ENCODE data around the gene RAB8B.

Gene RAB8B

GRCh38 chr15:63277038-63277892 lies 87.9 kb downstream of the RAB8B start, which contains the start of gene APH1B:
Gene APH1B (plus strand): TSS chr15:63277605. CDS start chr15:63277624, 19 bp downstream.
- peak; percentile 76 for DNase-seq

GRCh38 chr15:63277893-63278456 lies 88.6 kb downstream of the RAB8B start:
- DNase-seq, result no peak

GRCh38 chr15:63283126-63283525 lies 93.7 kb downstream of the RAB8B start:
- no peak for DNase-seq

GRCh38 chr15:63284335-63284734 lies 94.9 kb downstream of the RAB8B start:
- DNase-seq, result no peak

GRCh38 chr15:63287109-63287508 lies 97.7 kb downstream of the RAB8B start:
- no peak for DNase-seq

- DNase-seq, result no peak
Observed at GRCh38 chr15:63288342-63288741, 98.9 kb downstream of the RAB8B start.

GRCh38 chr15:63288778-63289378 lies 99.5 kb downstream of the RAB8B start:
- no peak for DNase-seq

- no peak for DNase-seq
Observed at GRCh38 chr15:63291507-63291906, 102.1 kb downstream of the RAB8B start.

GRCh38 chr15:63292241-63292640 lies 102.8 kb downstream of the RAB8B start:
- DNase-seq, result no peak

- DNase-seq, result no peak
Observed at GRCh38 chr15:63292771-63293170, 103.4 kb downstream of the RAB8B start.

- DNase-seq, result no peak
Observed at GRCh38 chr15:63294359-63294758, 105.0 kb downstream of the RAB8B start.

- no peak for DNase-seq
Observed at GRCh38 chr15:63295341-63295740, 105.9 kb downstream of the RAB8B start.

GRCh38 chr15:63296195-63296594 lies 106.8 kb downstream of the RAB8B start:
- DNase-seq, result no peak

GRCh38 chr15:63299943-63300575 lies 110.7 kb downstream of the RAB8B start:
- DNase-seq, result no peak

GRCh38 chr15:63301088-63301487 lies 111.7 kb downstream of the RAB8B start:
- DNase-seq, result no peak

GRCh38 chr15:63305260-63305659 lies 115.9 kb downstream of the RAB8B start:
- no peak for DNase-seq

- no peak for DNase-seq
Observed at GRCh38 chr15:63306492-63307073, 117.2 kb downstream of the RAB8B start.

GRCh38 chr15:63308491-63308890 lies 119.1 kb downstream of the RAB8B start:
- DNase-seq, result no peak

- no peak for DNase-seq
Observed at GRCh38 chr15:63308947-63309346, 119.5 kb downstream of the RAB8B start.

GRCh38 chr15:63310646-63311045 lies 121.2 kb downstream of the RAB8B start:
- DNase-seq, result no peak

- no peak for DNase-seq
Observed at GRCh38 chr15:63312286-63312685, 122.9 kb downstream of the RAB8B start.

GRCh38 chr15:63313825-63314224 lies 124.4 kb downstream of the RAB8B start:
- DNase-seq, result no peak

- DNase-seq, result no peak
Observed at GRCh38 chr15:63314409-63314808, 125.0 kb downstream of the RAB8B start.

Measured in activated naive CD4-positive, alpha-beta T cell treated with Interleukin-2 at 50 U/mL for 16 hours (primary cell).